D721Med (cell line): Measurements from ENCODE around the gene FOXO6.

Experiments
- DNase-seq: peaks from one replicate; pipeline ENCODE4 v3.0.0; 2011; ENCODE audit warnings: low spot score; ENCODE audit not compliant: insufficient read length
- FAIRE-seq: peaks from 2 replicates; lab custom pipeline; 2011; peaks lifted over from hg19 to GRCh38; lab: Jason Lieb, UNC
- TF ChIP-seq, protein P1 (sequence below): IDR thresholded peaks from 2 replicates; pipeline ENCODE4 v1.5.1; 2012; ENCODE audit warnings: mild to moderate bottlenecking, control low read depth; ENCODE audit not compliant: insufficient read depth; ENCODE audit errors: missing control alignments

FOXO6 gene

DNA sequence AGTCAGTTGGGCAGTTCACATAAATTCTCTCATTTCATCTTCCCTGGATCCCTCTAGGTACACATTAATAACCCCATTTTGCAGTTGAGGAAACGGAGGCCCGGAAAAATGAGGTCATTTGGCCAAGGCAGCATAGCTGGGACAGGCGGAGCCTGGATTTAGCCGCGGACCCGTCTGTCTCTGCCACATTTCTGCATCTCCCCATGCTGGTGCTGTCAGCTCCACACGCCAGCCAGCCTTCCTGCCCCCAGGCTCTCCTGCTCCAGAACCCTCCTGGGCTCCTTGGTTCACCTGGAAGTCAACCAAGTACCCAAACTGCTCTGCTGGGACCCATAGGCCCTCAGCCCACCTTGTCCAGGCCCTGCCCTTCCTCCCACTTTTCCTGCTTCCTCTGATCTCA is 7.6 kb downstream of the FOXO6 start:
- FAIRE-seq (no peak), DNase-seq (no peak)
- TF ChIP-seq, protein P1, sequence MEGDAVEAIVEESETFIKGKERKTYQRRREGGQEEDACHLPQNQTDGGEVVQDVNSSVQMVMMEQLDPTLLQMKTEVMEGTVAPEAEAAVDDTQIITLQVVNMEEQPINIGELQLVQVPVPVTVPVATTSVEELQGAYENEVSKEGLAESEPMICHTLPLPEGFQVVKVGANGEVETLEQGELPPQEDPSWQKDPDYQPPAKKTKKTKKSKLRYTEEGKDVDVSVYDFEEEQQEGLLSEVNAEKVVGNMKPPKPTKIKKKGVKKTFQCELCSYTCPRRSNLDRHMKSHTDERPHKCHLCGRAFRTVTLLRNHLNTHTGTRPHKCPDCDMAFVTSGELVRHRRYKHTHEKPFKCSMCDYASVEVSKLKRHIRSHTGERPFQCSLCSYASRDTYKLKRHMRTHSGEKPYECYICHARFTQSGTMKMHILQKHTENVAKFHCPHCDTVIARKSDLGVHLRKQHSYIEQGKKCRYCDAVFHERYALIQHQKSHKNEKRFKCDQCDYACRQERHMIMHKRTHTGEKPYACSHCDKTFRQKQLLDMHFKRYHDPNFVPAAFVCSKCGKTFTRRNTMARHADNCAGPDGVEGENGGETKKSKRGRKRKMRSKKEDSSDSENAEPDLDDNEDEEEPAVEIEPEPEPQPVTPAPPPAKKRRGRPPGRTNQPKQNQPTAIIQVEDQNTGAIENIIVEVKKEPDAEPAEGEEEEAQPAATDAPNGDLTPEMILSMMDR = no peak

DNA sequence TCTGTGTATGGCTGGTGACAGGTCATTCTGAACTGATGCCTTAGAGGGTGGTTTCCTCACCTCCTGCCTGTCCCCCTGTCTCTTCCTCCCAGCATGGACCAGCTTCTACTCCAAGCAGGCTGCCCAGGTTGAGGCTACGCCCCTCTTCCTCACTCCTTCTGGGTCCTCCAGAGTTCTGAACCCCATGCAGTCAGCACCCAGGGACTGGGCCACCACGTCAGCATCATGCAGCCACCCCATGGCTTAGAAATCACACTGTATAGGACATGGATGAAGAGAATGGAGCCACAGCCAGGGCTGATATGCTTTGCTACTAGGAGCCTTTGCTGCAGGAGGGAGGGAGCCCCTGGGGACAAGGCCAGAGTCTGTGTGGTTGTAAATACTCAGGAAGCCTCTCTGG is 8.3 kb downstream of the FOXO6 start:
- DNase-seq = no peak
- FAIRE-seq = no peak

DNA sequence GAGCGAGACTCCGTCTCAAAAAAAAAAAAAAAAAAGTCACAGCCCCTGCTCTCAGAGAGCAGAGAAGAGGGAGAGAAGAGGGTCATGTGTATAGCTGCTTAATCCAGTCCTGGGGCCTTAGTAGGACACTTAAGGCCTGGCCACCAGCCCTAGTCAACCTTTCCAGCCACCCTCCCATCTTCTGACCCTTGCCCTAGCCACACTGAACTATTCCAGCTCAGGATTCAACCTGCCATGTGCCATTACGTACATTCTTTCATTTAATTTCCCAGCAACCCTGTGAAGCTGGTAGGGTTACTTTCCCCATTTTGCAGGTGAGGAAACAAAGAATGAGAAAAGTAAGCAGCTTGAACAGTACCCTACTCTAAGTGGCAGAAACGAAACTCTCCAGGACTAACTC is 9.0 kb downstream of the FOXO6 start:
- DNase-seq = no peak
- no peak for FAIRE-seq
- TF ChIP-seq, protein P1 = no peak

More for the DNA sequence above, 8.3 kb downstream of the FOXO6 start:
- TF ChIP-seq, protein P1 = no peak

DNA sequence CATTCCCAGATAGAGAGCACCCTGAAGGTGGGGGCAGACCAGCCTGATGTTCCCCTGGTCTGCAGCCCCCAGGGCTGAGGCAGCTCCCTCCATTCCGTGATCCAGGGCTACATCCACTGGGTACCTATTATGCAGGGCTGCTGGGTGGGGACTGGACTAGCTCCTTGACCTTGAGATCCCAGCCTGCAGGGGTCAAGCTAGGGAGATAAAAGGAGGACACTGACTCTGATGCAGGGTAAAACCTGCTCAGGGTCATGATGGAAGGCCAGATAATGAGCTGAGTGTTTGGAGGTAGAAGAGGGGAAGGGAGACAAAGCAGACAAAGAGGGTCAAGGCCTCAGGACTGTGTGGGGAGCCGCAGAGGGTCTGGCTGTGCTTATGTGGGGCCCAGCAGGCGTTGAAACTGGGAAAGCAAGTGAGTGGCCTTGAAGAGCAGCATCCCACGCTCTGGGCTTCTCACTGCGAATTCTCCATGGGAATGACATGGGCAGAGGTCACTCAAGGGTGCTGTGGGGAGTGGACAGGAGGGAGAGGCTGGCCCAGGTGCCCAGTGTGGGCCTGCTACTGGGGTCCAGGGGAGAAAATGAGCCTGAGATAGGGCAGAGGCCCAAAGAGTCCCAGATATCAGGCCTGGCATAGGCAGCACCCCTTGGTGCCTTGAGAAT is 9.7 kb downstream of the FOXO6 start:
- DNase-seq (peak; percentile 17), FAIRE-seq (no peak)
- TF ChIP-seq, protein P1 = no peak

DNA sequence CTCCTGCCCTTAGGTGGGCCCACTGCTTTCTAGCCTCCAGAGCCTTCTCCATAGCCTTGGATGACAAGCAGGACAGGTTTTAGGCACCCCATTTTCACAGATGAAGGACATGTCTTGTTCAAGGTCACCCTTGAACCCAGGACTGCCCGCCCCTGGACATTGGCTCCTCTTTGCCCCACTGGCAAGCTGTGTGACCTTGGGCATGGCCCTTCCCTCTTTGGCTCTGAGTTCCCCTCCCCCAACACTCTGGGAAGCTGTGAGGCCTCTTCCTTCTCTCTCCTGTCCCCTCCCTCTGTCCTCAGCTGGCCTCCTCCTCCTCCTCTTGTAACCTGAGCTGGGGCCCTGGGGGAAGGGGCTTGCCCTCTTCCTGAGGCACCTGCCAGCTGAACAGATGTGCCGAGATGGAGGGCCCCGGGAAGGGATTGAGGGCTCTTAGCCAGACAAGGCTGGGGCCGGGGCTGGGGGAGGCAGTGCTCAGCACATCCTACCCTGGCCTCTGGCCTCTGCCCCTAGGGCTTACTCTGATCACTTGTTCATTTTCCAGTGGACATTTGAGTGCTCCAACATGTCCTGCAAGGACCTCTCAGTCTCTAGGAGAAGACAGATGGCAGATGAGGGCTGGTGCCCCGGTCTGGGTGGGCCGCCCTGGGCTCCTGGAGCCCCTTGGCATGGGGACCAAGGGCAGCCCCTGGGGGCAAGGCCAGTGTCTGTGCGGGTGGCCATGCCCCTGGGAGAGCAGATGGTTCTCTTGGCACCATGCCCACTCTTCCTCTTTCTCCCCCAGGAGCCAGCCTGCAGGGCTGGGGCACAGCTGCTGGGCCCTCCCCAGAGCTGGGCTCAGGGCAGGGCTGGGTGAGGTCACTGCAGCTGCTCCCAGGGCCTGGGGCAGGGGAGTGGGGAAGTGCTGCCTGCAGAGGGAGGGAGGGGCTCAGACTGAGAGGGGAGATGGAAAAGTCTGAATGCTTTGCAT is 10.7 kb downstream of the FOXO6 start:
- DNase-seq (no peak), FAIRE-seq (no peak)

DNA sequence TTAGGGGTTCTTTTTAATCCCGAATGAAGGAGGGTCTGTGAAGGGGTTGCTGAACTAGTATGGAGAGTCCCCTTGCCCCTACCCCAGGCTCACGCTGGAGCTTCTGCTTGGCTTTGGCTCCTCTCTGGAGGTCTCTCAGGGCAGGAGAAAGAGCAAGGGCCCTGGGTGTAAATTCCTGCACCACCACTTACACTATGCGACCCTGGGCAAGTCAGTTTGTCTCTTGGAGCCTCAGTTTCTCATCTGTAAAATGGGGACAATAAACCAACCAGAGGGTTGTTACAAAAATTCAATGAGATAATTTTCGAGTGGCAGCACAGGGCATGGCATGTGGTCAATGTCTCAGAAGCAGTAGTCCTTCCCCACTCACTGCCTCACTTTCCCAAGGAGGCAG is 11.4 kb downstream of the FOXO6 start:
- no peak for FAIRE-seq
- no peak for DNase-seq
- TF ChIP-seq, protein P1 = no peak

More for the DNA sequence above, 10.7 kb downstream of the FOXO6 start:
- TF ChIP-seq, protein P1 = no peak
